Liver (tissue), 9 donors: ENCODE measurements around the gene SLC5A3. TPM values are rescaled to one million over a fixed set of nuclear protein-coding genes. Genes with fewer than 3 reads are reported as not detected.

ENCODE experiments used
- DNase-seq: peaks from one replicate; pipeline ENCODE4 v3.0.0-alpha.2; 2017; ENCODE audit warnings: low spot score
- H3K27ac ChIP-seq, 2 donors: one replicate each; pipeline ENCODE4 v1.7.0; 2013; ENCODE audit warnings: inconsistent platforms in 2 of 2, low read length in 2 of 2, control low read depth in 1 of 2, low read depth in 1 of 2, mild to moderate bottlenecking in 1 of 2
- H3K27me3 ChIP-seq, 4 donors: one replicate each; pipeline versions ENCODE4 v1.6.1 to v1.7.0; 2013; ENCODE audit warnings: low read length in 3 of 4, inconsistent platforms in 1 of 4, mild to moderate bottlenecking in 1 of 4, moderate library complexity in 1 of 4; ENCODE audit not compliant: control insufficient read depth in 4 of 4, insufficient read depth in 4 of 4
- H3K36me3 ChIP-seq, 4 donors: one replicate each; pipeline versions ENCODE4 v1.6.1 to v1.7.0; 2013; ENCODE audit warnings: low read length in 3 of 4, mild to moderate bottlenecking in 3 of 4, low read depth in 1 of 4, moderate library complexity in 1 of 4; ENCODE audit not compliant: control insufficient read depth in 4 of 4, insufficient read depth in 3 of 4
- H3K4me1 ChIP-seq, 4 donors: one replicate each; pipeline versions ENCODE4 v1.6.1 to v1.7.0; 2013; ENCODE audit warnings: low read length in 3 of 4, mild to moderate bottlenecking in 3 of 4, moderate library complexity in 1 of 4; ENCODE audit not compliant: control insufficient read depth in 4 of 4, insufficient read depth in 4 of 4
- H3K4me3 ChIP-seq, 3 donors: one replicate each; pipeline versions ENCODE4 v1.6.1 to v1.7.0; 2013; ENCODE audit warnings: low read length in 3 of 3, control low read depth in 1 of 3, low read depth in 1 of 3, mild to moderate bottlenecking in 1 of 3
- H3K9ac ChIP-seq, 2 donors: one replicate each; pipeline ENCODE4 v1.7.0; 2013; ENCODE audit warnings: low read length in 2 of 2, mild to moderate bottlenecking in 2 of 2, moderate library complexity in 2 of 2, control low read depth in 1 of 2, low read depth in 1 of 2
- H3K9me3 ChIP-seq, 4 donors: one replicate each; pipeline versions ENCODE4 v1.6.1 to v1.7.0; 2013; ENCODE audit warnings: low read length in 3 of 4; ENCODE audit not compliant: control insufficient read depth in 4 of 4
- ATF3 ChIP-seq: IDR thresholded peaks from 2 replicates; pipeline ENCODE4 v1.6.1; 2016; ENCODE audit warnings: antibody characterized with exemption
- CTCF ChIP-seq: fragments of 150-350 bp; IDR thresholded peaks from 2 replicates; pipeline ENCODE4 v1.5.1; 2017; ENCODE audit warnings: improper control_type of control experiment, low read depth, low read length; ENCODE audit not compliant: missing input control
- EGR1 ChIP-seq, 2 donors: IDR thresholded peaks; 2 replicates each; pipeline ENCODE4 v1.6.1; 2016 to 2018; ENCODE audit warnings: antibody characterized with exemption in 2 of 2, low read depth in 2 of 2
- FOXA1 ChIP-seq: IDR thresholded peaks from 2 replicates; pipeline ENCODE4 v1.6.1; 2016; ENCODE audit warnings: antibody characterized with exemption
- FOXA2 ChIP-seq: IDR thresholded peaks from 2 replicates; pipeline ENCODE4 v1.6.1; 2016; ENCODE audit warnings: antibody characterized with exemption
- GABPA ChIP-seq, 2 donors: IDR thresholded peaks in 1 of 2; conservative IDR thresholded peaks in 1 of 2; 2 replicates each; pipeline ENCODE4 v1.6.1; 2016; ENCODE audit warnings: antibody characterized with exemption in 2 of 2, mild to moderate bottlenecking in 1 of 2, moderate library complexity in 1 of 2
- HNF4A ChIP-seq, 2 donors: conservative IDR thresholded peaks; 2 replicates each; pipeline ENCODE4 v1.6.1; 2016; ENCODE audit warnings: antibody characterized with exemption in 2 of 2, mild to moderate bottlenecking in 2 of 2
- HNF4G ChIP-seq: IDR thresholded peaks from 2 replicates; pipeline ENCODE4 v1.6.1; 2016; ENCODE audit warnings: antibody characterized with exemption
- JUND ChIP-seq, 2 donors: IDR thresholded peaks; 2 replicates each; pipeline ENCODE4 v1.6.1; 2016; ENCODE audit warnings: antibody characterized with exemption in 2 of 2
- MAX ChIP-seq: IDR thresholded peaks from 2 replicates; pipeline ENCODE4 v1.6.1; 2016; ENCODE audit warnings: antibody characterized with exemption
- NR2F2 ChIP-seq: IDR thresholded peaks from 2 replicates; pipeline ENCODE4 v1.6.1; 2016; ENCODE audit warnings: antibody characterized with exemption
- RAD21 ChIP-seq, 2 donors: IDR thresholded peaks; 2 replicates each; pipeline ENCODE4 v1.6.1; 2016; ENCODE audit warnings: antibody characterized with exemption in 2 of 2, mild to moderate bottlenecking in 2 of 2
- REST ChIP-seq: IDR thresholded peaks from 2 replicates; pipeline ENCODE4 v1.6.1; 2016; ENCODE audit warnings: antibody characterized with exemption, mild to moderate bottlenecking
- RXRA ChIP-seq, 2 donors: IDR thresholded peaks; 2 replicates each; pipeline ENCODE4 v1.6.1; 2017 to 2018; ENCODE audit warnings: antibody characterized with exemption in 2 of 2, mild to moderate bottlenecking in 1 of 2
- SP1 ChIP-seq: IDR thresholded peaks from 2 replicates; pipeline ENCODE4 v1.6.1; 2018; ENCODE audit warnings: antibody characterized with exemption, mild to moderate bottlenecking
- TAF1 ChIP-seq: conservative IDR thresholded peaks from 2 replicates; pipeline ENCODE4 v1.6.1; 2016; ENCODE audit warnings: antibody characterized with exemption, mild to moderate bottlenecking
- YY1 ChIP-seq: IDR thresholded peaks from 2 replicates; pipeline ENCODE4 v1.6.1; 2016; ENCODE audit warnings: antibody characterized with exemption, mild to moderate bottlenecking
- ZBTB33 ChIP-seq: IDR thresholded peaks from 2 replicates; pipeline ENCODE4 v1.6.1; 2016; ENCODE audit warnings: antibody characterized with exemption
- WGBS: extraction: QIAGEN DNeasy Blood & Tissue Kit; methylation state at CpG from one replicate; pipeline ENCODE4 v1.1.7; 2013; 5-methylcytosine and 5-hydroxymethylcytosine counted together
- polyA plus RNA-seq, 2 donors: library from polyadenylated mRNA; stranded (reverse) in 1 of 2; unstranded in 1 of 2; fragments of 200-250 nt in 1 of 2; fragments of >200 nt in 1 of 2; fragmentation: Nextera tagmentation in 1 of 2; extraction: Ambion mirVana in 1 of 2; gene quantifications; one replicate each; pipeline versions ENCODE4 v1.2.1 to v1.2.3, GENCODE V29; 2013 to 2015
- total RNA-seq, 2 donors: library from RNA; depleted of rRNA; stranded (reverse); fragments of >200 nt; gene quantifications; one replicate each; pipeline ENCODE4 v1.2.3, GENCODE V29; 2014
- donor health status: healthy.
- donor health status: healthy.
- donor health status: healthy.
- donor health status: healthy.
- donor health status: healthy.

SLC5A3 gene
- total and polyA plus RNA-seq, 4 donors = 1.5 to 16.6 (median 8.1) TPM

GRCh38 chr21:34074283-34075090, 1.1 kb downstream of the SLC5A3 start:
- H3K9me3 ChIP-seq = no peaks in the 10 kb centered on the region
- peaks cover 1 to 27% (median 13%) of the 10 kb centered on the region in 4 donors for H3K4me1 ChIP-seq
- peaks cover 0 to 1% (median 0%) of the 10 kb centered on the region in 4 donors for H3K36me3 ChIP-seq
- no peaks in the 10 kb centered on the region for H3K27me3 ChIP-seq
- no peak for DNase-seq
- TF ChIP-seq JUND (IDR thresholded peaks at IDR 0.05) (no peak), RAD21 (IDR thresholded peaks at IDR 0.05) (peak in 1 of 2 donors; percentile 22), ZBTB33 (no peak), TAF1 (no peak), FOXA2 (no peak), SP1 (no peak), HNF4G (no peak), RXRA (IDR thresholded peaks at IDR 0.05) (peak in 1 of 2 donors; percentile 8), REST (no peak), MAX (no peak), EGR1 (IDR thresholded peaks at IDR 0.05; ENCODE audit: low read depth in 2 of 2) (no peak), NR2F2 (no peak), GABPA (IDR thresholded peaks at IDR 0.05 in 1 of 2, conservative IDR thresholded peaks at IDR 0.05 in 1 of 2) (no peak), CTCF (peak; percentile 6), YY1 (no peak), FOXA1 (no peak), HNF4A (conservative IDR thresholded peaks at IDR 0.05) (no peak), ATF3 (no peak)
- H3K27ac ChIP-seq = peak overlapping the region; percentile 4 to 21
- peak overlapping the region; percentile 55 to 98 (median 66) for H3K4me3 ChIP-seq
- peak overlapping the region; percentile 24 to 64 for H3K9ac ChIP-seq
- 12% methylated on average over 32 of the region's 32 CpGs for WGBS
